Measurements from ENCODE around the gene WASHC1. TPM values are rescaled to one million over a fixed set of nuclear protein-coding genes. Genes with fewer than 3 reads are reported as not detected.
"Not testable (repeated sequence)": the region's sequence is repeated elsewhere in the genome, so short reads cannot be mapped to it uniquely, and the experiment has no call there.

Gene WASHC1
- 10 to 100 TPM in 1 of 9 donors, 1 to 10 TPM in 8; 2.7 to 14.7 (median 9.2) TPM for total RNA-seq
- 10 to 100 TPM in 1 of 2 donors, 1 to 10 TPM in 1; 9.5 to 10.9 TPM for polyA plus RNA-seq
- long read RNA-seq, donor 1, partial matches to known transcripts = 0 of 3 reads
- long read RNA-seq, donor 1, other reads (novel, unspliced or antisense) = 3 of 3 reads
- long read RNA-seq, donor 2, partial matches to known transcripts = 1 of 5 reads
- long read RNA-seq, donor 2, other reads (novel, unspliced or antisense) = 4 of 5 reads
- long read RNA-seq, donor 3, partial matches to known transcripts = 0 of 2 reads
- long read RNA-seq, donor 3, other reads (novel, unspliced or antisense) = 2 of 2 reads

DNA sequence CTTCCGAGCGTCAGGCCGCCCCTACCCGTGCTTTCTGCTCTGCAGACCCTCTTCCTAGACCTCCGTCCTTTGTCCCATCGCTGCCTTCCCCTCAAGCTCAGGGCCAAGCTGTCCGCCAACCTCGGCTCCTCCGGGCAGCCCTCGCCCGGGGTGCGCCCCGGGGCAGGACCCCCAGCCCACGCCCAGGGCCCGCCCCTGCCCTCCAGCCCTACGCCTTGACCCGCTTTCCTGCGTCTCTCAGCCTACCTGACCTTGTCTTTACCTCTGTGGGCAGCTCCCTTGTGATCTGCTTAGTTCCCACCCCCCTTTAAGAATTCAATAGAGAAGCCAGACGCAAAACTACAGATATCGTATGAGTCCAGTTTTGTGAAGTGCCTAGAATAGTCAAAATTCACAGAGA lies at the start of gene WASHC1:
WASHC1 (minus strand) TSS at position 101 of the 400 bp plus-strand sequence. CDS start 4,457 bp downstream, outside the sequence.
- intact Hi-C loops (cut with DNase I); H3K36me3 ChIP-seq; H3K9me3 ChIP-seq; H3K27ac ChIP-seq; H3K27me3 ChIP-seq; H3K4me1 ChIP-seq; ATAC-seq; DNase-seq: not testable (repeated sequence)
- WGBS, 4 donors = 0% methylated on average over 1 to 2 of the region's 20 CpGs; no CpG with 5 or more reads in 2 of the 4 donors
- peak within 1 kb of the TSS in 10 of 12 donors; percentile 27 to 55 (median 46) for H3K4me3 ChIP-seq

DNA sequence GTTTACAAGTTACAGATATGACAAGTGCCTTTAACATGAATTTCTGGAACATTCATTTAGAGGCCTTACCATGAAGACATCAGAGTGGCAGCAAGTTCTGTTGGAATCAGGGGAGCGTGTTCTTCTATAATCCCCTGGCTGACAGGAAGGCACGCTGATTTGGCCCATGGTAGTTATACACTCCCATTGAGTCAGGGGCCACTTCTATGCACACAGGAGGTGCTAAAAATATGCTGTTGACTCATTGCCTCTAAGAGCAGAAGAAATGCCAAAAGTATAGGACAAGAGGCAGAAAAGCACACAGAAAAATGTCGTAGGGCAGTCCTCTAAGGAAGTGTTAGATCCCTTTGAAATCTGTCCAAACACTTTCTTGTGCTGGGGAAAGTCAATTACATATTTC lies 49.1 kb upstream of the WASHC1 start:
- WGBS, 4 donors = 63 to 72% (median 64%) methylated on average over 3 of the region's 3 CpGs; no CpG with 5 or more reads in 1 of the 4 donors
- ATAC-seq = peak in 2 of 4 donors; percentile 60 to 68

GRCh38 chr9:76389-76788 lies 47.1 kb upstream of the WASHC1 start:
- WGBS, 4 donors = 78 to 90% (median 78%) methylated on average over 2 to 3 of the region's 3 CpGs; no CpG with 5 or more reads in 1 of the 4 donors
- intact Hi-C loops (cut with DNase I); H3K9me3 ChIP-seq; H3K27ac ChIP-seq; H3K4me3 ChIP-seq; H3K4me1 ChIP-seq; DNase-seq; H3K36me3 ChIP-seq; ATAC-seq: not testable (repeated sequence)
- peaks cover 0 to 10% (median 0%) of the 10 kb centered on the region in 9 donors for H3K27me3 ChIP-seq

More for the DNA sequence above, 49.1 kb upstream of the WASHC1 start:
- H3K4me1 ChIP-seq; H3K27me3 ChIP-seq; H3K4me3 ChIP-seq; H3K36me3 ChIP-seq; intact Hi-C loops (cut with DNase I); DNase-seq; H3K27ac ChIP-seq; H3K9me3 ChIP-seq: not testable (repeated sequence)

DNA sequence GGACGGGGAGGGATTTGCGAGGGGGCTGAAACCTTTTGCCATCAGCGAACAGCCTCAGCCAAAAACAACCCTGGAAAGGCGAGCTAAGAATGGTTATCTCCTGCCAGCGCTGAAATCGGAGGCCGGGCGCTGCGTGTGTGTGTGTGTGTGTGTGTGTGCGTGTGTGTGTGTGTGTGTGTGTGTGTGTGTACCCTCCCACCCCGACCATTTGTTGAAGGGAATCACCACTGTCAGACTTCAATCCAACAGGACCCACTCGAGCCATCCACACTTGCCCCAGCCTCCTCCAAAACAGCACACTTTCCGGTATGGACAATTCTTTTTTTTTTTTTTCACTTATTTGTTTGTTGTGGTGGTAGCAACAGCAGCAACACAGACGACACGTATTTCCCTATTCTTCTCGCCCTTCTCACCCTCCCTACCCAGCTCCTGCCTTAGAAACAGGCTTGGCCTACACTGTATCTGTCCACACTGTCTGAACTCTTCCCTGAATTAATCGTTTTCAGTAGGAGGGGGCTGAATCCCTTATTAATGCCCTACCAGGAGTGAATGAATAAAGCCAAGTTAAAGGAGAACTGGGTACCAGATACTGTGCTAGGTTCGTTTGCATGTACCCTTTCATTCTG lies 44.8 kb upstream of the WASHC1 start:
- Histone ChIP-seq H3K27me3 (peaks cover 0 to 10% (median 0%) of the 10 kb centered on the region in 9 donors), H3K27ac (peak overlapping the region in 6 of 12 donors; percentile 54 to 77 (median 65)), H3K4me3 (peak overlapping the region in 11 of 12 donors; percentile 40 to 62 (median 50))
- ATAC-seq = peak in 3 of 4 donors; percentile 33 to 61 (median 34)
- peak in 1 of 5 donors; percentile 31 for DNase-seq
- intact Hi-C loops (cut with DNase I); H3K36me3 ChIP-seq; H3K4me1 ChIP-seq; H3K9me3 ChIP-seq: not testable (repeated sequence)
- 14 to 46% (median 17%) methylated on average over 6 to 17 of the region's 18 CpGs for WGBS, 4 donors

DNA sequence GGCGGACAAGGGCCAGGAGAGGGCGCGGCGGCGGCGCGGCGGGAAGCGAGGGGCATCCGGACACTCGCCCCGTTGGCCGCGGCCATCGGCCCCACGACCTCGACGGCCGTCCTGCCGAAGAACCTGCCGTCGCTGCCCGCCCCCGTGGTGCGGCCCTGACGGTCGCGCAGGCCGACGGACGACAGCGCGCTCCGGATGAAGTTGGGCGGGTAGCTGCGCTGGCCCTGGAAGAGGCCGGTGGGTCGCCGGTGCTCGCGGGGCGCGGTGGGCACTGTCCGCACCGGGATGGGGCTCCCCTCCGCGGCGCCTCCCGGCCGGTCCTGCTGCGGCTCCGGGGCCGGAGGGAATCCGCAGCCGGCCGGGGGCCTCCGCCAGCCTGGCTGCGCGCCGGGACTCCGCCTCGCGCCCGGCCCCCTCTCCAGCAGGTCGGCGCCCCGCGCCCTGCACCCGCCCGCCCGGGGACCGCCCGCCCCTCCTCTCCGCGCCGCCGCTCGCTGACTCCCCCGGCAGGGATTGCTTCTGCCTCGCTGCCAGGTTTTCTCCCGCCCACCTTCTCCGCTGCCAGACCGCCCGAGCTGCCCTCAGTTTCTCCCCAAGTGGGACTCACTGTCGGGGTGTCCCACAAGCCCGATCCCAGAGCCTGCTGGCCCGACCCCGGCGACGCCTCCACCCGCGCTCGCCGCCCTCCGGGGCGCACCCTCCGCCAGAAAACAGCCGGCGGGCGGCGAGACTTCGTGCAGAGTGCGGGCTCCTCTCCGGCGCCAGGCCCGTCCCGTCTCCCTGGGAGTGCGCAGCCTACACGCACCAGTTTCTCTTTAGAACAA lies 44.0 kb upstream of the WASHC1 start:
- peaks cover 0 to 10% (median 0%) of the 10 kb centered on the region in 9 donors for H3K27me3 ChIP-seq
- H3K36me3 ChIP-seq; H3K4me1 ChIP-seq; H3K9me3 ChIP-seq; intact Hi-C loops (cut with DNase I): not testable (repeated sequence)
- WGBS, 4 donors = 0 to 1% (median 1%) methylated on average over 5 to 109 of the region's 109 CpGs
- ATAC-seq = peak in 3 of 4 donors; percentile 60 to 67 (median 61)
- peak overlapping the region in 11 of 12 donors; percentile 40 to 62 (median 50) for H3K4me3 ChIP-seq
- H3K27ac ChIP-seq = peak overlapping the region in 9 of 12 donors; percentile 23 to 77 (median 57)
- peak in 2 of 12 donors; percentile 1 to 12 for TF ChIP-seq CTCF (IDR thresholded peaks at IDR 0.05)
- peak; percentile 23 to 69 (median 28) for DNase-seq

GRCh38 chr9:63031-63629 lies 33.9 kb upstream of the WASHC1 start:
- H3K4me1 ChIP-seq; H3K9me3 ChIP-seq; intact Hi-C loops (cut with DNase I); H3K27ac ChIP-seq; H3K27me3 ChIP-seq; H3K4me3 ChIP-seq; H3K36me3 ChIP-seq: not testable (repeated sequence)
- DNase-seq (peak in 1 of 5 donors; percentile 17), ATAC-seq (peak; percentile 40 to 68 (median 44))
- 0 to 14% (median 8%) methylated on average over 1 to 10 of the region's 10 CpGs for WGBS, 4 donors

DNA sequence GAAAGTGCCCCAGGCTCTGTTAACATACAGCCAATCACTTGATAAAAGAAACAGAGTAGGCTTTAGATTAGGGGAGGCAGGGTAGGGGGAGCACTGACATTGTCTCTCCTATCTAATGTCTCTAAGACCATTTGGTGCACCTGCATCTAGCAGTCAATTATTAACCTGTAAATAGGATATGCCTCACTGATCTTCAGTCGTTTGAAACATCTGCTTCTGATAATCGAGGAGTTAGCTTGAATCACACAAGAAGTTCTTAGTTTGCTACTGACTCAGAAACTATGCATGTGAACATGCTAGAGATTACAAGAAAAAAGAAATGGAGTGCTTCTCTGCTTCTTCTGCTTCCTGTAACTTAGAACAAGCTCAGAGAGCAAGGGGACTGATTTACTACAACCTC lies 23.4 kb upstream of the WASHC1 start:
- H3K36me3 ChIP-seq; intact Hi-C loops (cut with DNase I); H3K4me3 ChIP-seq; H3K27ac ChIP-seq; H3K9me3 ChIP-seq; ATAC-seq; H3K4me1 ChIP-seq; H3K27me3 ChIP-seq; DNase-seq: not testable (repeated sequence)
- WGBS, 4 donors = 34 to 50% (median 41%) methylated on average over 2 of the region's 2 CpGs

GRCh38 chr9:48190-48842 lies 19.1 kb upstream of the WASHC1 start:
- H3K9me3 ChIP-seq; H3K36me3 ChIP-seq; intact Hi-C loops (cut with DNase I); H3K4me1 ChIP-seq; H3K27ac ChIP-seq; H3K27me3 ChIP-seq; H3K4me3 ChIP-seq; DNase-seq: not testable (repeated sequence)
- peak in 1 of 4 donors; percentile 12 for ATAC-seq
- 62 to 73% (median 66%) methylated on average over 4 to 5 of the region's 5 CpGs for WGBS, 4 donors

All from heart left ventricle (tissue), 16 donors.